GM13977 (cell line): ENCODE data around the gene GAGE12J.
"Not testable (repeated sequence)": the region's sequence is repeated elsewhere in the genome, so short reads cannot be mapped to it uniquely, and the experiment has no call there.

Experiments
- DNase-seq: peaks from one replicate; pipeline ENCODE4 v3.0.0; 2012; ENCODE audit warnings: low spot score
- CTCF ChIP-seq: IDR thresholded peaks from 2 replicates; pipeline ENCODE4 v1.5.1; 2012; ENCODE audit warnings: mild to moderate bottlenecking, control low read depth; ENCODE audit not compliant: insufficient read depth; ENCODE audit errors: extremely low read depth, missing control alignments
- in situ Hi-C: fragments of 300-500 bp; cut with MboI; formaldehyde crosslinking; loops from one replicate; pipeline ENCODE4 v1.12.0; 2022; ENCODE audit warnings: low sequenced_read_pairs, low pct_unique_long_range_greater_than_20kb, mixed read lengths, inconsistent platforms; ENCODE audit not compliant: unreplicated experiment

Gene GAGE12J

DNA sequence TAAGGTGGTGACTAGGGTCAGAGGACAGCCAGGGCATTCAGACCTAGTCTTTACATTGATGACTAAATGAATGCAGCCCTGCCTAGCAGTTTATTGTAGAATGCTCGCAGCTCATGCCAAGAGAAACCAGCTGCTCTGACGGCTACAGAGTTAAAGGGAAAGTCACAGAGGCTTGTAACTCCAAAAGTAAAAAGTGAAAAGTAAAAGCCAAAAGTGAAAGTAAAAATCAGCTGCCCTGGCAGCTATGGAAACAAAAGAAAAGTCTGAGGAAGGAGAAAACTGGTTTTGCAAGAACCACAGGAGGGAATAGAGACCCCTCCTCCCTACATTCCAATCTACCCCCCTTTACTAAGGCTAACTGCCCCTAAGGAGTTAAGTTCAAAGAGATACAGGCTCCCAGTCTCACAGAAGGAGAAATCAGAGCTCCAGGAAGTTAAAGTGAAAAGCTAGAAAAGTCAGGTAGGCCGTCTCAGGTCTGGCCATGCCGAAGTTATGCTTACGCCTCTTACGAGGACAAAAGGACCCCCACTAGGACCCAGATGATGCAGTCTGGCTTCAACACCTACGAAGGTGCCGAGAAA, 12.3 kb upstream of the GAGE12J start:
- in situ Hi-C loops = no loop called here
- TF ChIP-seq CTCF = no peak
- no peak for DNase-seq

GRCh38 chrX:49310371-49310770, 11.5 kb upstream of the GAGE12J start:
- no peak for TF ChIP-seq CTCF
- no peak for DNase-seq
- in situ Hi-C loops = no loop called here

GRCh38 chrX:49312176-49312575, 9.7 kb upstream of the GAGE12J start:
- DNase-seq = no peak
- in situ Hi-C loops = no loop called here
- no peak for TF ChIP-seq CTCF

- DNase-seq = no peak
- TF ChIP-seq CTCF = no peak
- in situ Hi-C loops = no loop called here
Measured at GRCh38 chrX:49316085-49316484, 5.8 kb upstream of the GAGE12J start.

GRCh38 chrX:49322266-49322665, 429 bp downstream of the GAGE12J start:
- in situ Hi-C loops, DNase-seq: not testable (repeated sequence)

DNA sequence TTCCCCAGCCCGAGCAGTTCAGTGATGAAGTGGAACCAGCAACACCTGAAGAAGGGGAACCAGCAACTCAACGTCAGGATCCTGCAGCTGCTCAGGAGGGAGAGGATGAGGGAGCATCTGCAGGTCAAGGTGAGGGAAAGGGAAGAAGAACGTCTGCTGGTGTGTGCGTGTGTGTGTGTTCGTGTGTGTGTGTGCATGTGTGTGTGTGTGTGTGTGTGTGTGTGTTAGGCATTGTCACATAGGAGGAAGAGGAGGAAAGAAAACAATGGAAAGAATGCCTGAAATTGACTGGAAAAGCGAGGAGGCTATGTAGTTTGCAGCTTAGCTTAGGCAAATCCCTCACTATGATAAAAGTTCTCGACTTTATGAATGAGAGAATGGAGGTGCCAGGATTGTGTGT, 1.9 kb downstream of the GAGE12J start:
- DNase-seq, in situ Hi-C loops: not testable (repeated sequence)

DNA sequence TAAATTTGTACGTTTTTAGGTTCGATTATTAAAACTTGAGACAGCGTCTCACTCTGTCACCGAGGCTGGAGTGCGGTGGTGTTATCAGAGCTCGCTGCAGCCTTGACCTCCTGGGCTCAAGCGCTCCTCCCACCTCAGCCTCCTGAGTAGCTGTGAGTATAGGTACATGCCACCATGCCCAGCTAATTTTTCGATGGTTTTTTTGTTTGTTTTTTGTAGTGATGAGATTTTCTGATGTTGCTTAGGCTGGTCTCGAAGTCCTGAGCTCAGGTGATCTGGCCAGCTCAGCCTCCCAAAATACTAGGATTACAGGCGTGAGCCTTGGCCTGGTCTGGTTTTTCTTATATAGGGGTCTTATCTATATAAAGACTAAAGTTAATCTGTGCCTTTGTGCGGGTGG, 8.6 kb downstream of the GAGE12J start:
- in situ Hi-C loops, DNase-seq: not testable (repeated sequence)

DNA sequence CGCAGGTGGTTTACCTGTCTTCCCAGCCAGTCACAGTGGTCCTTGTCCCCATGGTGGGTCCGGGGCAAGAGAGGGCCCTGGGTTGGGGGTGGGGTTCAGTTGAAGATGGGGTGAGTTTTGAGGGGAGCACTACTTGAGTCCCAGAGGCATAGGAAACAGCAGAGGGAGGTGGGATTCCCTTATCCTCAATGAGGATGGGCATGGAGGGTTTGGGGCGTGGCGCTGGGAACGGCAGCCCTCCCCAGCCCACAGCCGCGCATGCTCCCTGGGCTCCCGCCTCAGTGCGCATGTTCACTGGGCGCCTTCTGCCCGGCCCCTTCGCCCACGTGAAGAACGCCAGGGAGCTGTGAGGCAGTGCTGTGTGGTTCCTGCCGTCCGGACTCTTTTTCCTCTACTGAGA, 9.4 kb downstream of the GAGE12J start, which contains the start of gene GAGE13:
Gene GAGE13 (plus strand): TSS at position 301 of the 400 bp plus-strand sequence. CDS start 1,156 bp downstream, outside the sequence.
- in situ Hi-C loops, DNase-seq: not testable (repeated sequence)

DNA sequence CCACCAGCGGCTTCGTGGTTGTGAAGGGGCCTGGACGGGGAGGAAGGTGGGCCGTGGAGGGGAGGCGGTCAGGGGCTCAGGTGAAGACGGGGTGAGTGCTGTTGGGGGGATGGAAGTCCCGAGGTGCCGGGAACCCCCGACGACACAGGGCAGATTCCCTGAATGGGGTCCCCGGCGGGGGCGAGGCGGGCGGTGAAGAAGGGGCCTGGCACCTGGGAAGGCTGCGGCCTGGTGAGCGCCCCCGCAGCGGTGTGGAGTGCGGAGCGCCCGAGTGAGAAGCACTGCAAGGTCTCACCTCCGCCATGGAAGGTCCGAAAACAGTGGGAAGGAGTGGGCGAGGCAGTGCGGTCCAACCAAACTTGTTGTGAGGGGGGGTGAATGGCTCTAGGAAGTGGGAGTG, 10.0 kb downstream of the GAGE12J start:
- DNase-seq, in situ Hi-C loops: not testable (repeated sequence)

- in situ Hi-C loops, DNase-seq: not testable (repeated sequence)
Measured at GRCh38 chrX:49341449-49341848, 19.6 kb downstream of the GAGE12J start.

DNA sequence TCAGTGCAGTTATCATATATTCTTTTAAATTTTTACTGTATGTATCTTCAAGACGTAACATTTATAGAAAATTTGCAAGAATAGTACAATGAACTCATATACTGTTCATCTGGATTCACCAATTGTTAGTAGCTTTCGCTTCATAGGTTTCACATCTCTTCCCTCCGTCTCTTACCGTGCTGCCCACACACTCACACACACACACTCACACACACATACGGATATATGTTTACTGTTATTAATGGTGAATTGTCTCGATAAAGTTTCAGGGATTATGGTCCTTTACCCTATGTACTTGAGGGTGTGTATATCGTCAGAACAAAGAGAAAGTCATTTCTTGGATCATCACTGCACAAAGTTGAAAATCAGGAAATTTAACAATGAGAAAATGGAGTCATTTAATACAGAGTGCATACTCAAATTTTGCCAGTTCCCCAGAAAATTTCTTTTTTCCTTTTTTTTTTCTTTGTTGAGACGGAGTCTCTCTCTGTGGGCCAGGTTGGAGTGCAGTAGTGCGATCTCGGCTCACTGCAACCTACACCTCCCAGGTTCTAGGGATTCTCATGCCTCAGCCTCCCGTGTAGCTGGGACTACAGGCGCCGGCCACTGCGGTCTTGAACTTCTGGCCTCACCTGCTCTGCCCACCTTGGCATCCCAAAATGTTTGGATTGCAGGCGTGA, 22.8 kb downstream of the GAGE12J start:
- in situ Hi-C loops = not testable (repeated sequence)

DNA sequence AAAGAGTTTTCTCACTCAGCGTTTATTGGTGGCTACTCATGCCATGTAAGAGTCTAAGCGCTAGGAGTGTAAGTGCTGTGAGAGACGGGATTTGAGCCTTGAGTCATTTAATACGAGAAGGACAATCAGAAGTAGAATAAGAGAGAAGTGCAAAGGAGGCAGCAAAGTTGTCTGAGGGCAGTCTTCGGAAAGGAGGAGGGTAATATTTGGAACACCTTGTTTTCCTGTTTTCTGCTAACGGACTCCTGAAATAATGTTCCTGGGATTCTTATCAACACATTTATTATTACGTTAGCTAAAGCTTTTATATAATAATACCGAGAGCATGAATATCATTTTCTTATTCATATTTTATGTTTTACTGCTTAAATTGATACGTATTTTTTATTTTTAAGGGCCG, 23.6 kb downstream of the GAGE12J start:
- in situ Hi-C loops, DNase-seq: not testable (repeated sequence)

More for the DNA sequence above, 22.8 kb downstream of the GAGE12J start:
- not testable (repeated sequence) for DNase-seq

DNA sequence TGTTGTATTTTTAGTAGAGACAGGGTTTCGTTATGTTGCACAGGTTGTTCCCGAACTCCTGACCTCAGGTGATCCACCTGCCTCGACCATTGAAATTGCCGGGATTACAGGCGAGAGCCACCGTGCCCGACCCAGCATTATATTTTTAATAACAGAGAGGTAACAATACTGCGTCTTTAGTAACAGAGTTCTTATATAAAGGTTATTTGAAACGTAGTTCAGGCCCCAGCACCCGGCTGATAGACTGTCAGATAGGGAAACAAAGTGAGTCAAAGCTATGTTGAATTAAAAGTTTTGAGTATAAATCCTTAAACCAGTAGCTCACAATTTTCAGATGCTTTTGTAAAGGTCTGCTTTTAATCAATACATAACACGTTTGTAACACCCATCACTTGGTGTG, 24.3 kb downstream of the GAGE12J start:
- in situ Hi-C loops, DNase-seq: not testable (repeated sequence)
